HG02642 (cell line): ENCODE measurements around the gene KIFC3.
"Not testable (repeated sequence)": the region's sequence is repeated elsewhere in the genome, so short reads cannot be mapped to it uniquely, and the experiment has no call there.

Experiments
- ATAC-seq: cut with Tn5 transposase; IDR thresholded peaks from one replicate; pipeline ENCODE4 v1.9.1; 2021; ENCODE audit warnings: mild to moderate bottlenecking; ENCODE audit not compliant: unreplicated experiment, poor library complexity

KIFC3 gene

DNA sequence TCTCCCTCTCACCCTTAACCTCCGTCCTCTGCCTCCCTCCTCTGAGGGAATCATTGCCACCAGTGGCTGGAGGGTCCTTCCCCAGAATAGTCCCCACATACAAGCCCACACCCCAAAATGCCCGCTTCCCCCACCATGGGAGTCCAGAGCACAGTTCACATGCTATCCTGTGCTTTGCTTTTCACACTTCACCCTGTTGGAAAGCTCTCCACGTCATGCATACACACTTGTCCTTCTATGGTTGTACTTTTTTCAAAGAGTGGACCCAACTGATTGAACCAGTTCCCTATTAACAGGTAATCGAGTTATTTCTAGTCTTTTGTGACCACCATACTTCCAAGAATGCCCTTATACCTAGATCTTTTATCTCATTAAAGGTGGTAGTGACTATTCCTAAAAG lies 23.8 kb upstream of the KIFC3 start:
- no peak for ATAC-seq

DNA sequence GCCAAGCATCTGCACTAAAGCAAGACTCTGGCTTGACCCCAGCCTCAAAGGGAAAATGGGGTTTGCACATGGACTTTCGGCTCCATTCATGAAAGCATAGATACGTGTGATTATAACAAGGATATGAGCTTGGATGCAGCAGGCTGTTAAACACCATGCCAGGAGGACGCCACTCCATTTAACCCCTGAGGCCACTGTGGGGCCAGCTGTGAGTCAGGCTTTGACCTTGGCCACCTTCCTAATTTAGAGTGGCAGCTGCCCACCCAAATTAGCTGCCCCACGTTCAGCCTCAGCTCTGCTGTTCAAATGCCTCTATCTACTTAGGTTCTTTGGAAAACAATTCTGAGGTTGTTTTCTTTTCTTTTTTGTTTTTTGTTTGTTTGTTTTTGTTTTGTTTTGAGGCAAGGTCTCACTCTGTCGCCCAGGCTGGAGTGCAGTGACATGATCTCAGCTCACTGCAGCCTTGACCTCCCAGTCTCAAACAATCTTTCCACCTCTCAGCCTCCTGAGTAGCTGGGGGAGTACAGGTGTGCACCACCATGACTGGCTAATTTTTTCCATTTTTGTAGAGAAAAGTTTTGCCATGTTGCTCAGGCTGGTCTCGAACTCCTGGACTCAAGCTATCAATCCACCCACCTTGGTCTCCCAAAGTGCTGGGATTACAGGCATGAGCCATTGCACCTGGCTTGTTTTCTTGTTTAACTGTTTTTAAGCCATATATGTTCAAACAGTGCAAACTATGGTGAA lies 23.2 kb upstream of the KIFC3 start:
- no peak for ATAC-seq

DNA sequence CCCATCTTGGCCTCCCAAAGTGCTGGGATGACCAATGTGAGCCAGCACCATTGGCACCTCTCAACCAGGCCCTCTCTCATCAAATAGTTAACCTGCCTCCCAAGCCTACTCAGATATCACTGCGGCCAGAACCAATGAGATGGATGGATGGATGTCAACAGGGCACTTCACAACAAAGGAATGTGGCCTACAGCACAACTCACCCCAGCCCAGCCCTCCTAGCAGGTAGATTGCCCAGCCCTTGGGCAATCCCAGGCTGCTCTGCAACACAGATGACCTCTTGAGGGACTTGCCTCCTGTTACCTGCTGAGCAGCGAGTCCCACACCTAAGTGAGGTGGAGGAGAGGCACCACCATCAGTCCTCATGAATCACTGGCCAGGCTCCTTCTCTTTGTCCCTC lies 22.6 kb upstream of the KIFC3 start:
- ATAC-seq = no peak

GRCh38 chr16:57823836-57824235 lies 21.5 kb upstream of the KIFC3 start:
- no peak for ATAC-seq

DNA sequence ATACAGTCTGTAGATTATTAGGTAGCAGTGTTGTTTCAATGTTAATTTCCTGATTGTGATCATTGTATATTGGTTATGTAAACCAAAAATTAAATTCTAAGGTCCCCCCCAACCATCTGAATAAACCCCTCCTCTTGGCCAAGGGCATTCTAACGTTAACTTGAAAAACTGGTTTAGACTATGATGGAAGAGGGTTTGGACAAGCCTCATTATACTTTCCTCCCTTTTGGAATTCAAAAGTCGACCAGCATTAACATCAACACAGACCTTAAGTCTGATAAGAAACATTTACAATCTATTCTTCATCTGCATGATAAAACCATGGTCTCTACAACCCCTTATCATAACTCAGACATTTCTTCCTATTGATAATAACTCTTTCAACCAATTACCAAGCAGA lies 20.6 kb upstream of the KIFC3 start:
- ATAC-seq = no peak

GRCh38 chr16:57822018-57822553 lies 19.8 kb upstream of the KIFC3 start:
- no peak for ATAC-seq

DNA sequence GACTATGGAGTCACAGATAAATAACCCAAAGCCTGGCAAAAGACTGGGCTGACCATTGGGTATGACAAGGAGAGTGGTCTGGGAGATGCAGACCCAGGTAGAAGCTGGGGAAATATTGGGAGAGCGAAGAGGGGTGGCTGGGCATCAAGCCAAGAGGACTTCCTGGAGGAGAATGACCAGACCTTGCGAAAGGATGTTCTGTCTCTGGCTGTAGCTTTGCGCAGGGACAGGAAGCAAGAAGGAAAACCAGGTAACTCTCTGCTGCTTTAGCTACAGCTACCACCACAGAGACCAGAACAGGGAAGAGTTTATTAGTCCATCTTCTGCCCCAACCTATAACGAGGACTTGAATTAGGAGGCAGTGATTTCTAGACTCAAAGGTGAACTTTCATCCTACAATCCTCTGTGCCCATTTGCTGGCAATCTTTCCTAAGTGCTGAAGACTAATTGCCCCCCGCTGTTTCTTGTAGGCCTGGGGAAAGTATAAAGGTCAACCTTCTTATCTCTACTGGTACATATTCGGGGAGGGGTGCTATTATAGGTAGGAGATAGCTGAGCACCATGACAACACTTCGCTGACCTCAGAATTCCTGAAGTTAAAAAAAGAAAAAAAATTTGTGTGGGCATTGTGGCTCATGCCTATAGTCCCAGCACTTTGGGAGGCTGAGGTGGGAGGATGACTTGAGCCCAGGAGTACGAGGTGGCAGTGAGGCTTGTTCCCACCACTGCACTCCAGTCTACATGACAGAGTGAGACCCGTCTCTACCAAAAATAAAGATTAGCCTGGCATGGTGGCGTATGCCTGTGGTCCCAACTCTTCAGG lies 19.1 kb upstream of the KIFC3 start:
- no peak for ATAC-seq

DNA sequence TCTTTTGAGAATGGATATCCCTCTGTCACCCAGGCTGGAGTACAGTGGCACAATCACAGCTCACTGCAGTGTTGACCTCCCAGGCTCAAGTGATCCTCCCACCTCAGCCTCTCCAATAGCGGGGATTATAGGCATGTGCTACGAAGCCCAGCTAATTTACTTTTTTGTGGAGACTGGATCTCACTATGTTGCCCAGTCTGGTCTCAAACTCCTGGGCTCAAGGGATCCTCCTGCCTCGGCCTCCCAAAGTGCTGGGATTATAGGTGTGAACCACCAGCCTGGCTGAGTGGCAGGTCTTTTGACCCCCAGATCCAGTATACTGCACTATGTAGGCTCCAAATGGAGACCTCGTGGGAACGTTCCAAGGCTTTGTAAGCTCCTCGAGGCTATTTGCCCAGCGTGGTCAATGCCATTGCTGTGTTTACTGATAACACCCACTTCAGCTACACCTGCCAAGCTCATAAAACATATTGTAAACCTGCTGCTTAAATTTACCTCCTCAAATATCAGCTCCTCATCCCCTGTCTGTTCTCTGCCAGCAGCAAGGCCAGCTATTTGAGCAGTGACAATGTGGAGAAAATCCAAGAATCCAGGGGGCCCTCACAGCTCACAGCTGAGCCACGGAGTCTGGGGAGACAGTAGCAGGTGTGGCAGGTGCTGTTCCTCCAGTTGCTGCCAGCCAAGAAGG lies 16.2 kb upstream of the KIFC3 start:
- ATAC-seq = no peak

- ATAC-seq = no peak
These were observed 15.4 kb upstream of the KIFC3 start for GRCh38 chr16:57817680-57818079.

GRCh38 chr16:57815987-57816745 lies 13.9 kb upstream of the KIFC3 start:
- ATAC-seq = peak; percentile 57

- ATAC-seq = no peak
These were observed 12.6 kb upstream of the KIFC3 start for GRCh38 chr16:57814896-57815295.

DNA sequence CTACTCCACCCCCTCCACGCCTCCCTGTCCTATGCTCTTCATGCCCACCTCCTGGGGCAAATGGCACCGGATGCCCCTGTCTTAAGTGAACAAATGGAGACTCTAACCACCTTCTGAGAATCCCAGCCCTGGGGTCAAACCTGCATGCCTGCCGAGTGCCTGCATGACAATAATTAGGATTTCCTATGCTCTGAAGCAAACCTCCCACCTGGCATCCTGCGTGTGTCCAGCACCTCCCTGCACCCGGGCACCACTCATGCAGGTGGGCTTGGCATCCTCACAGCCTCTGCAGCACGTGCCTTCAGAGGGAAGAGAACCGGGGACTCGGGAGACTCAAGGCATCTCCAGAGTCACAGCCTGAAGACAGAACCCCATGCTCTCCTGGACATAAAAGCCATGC lies 11.2 kb upstream of the KIFC3 start:
- no peak for ATAC-seq

DNA sequence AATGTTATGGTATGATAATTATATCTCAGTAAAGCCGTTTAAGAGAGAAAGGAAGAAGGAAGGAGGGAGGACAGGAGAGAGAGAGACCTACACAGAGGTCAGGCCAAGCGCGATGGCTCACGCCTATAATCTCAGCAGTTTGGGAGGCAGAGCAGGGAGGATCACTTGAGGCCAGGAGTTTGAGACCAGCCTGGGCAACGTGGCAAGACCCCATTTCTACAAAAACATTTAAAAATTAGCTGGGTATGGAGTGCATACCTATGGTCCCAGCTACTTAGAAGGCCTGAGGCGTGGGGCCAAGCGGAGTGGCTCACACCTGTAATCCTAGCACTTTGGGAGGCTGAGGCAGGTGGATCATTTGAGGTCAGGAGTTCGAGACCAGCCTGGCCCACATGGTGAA lies 9.0 kb upstream of the KIFC3 start:
- ATAC-seq = not testable (repeated sequence)

- peak; percentile 99 for ATAC-seq
These were observed 8.1 kb upstream of the KIFC3 start for GRCh38 chr16:57810197-57811031.

- ATAC-seq = peak; percentile 19
These were observed 7.2 kb upstream of the KIFC3 start for GRCh38 chr16:57809276-57810196.

- no peak for ATAC-seq
These were observed 6.4 kb upstream of the KIFC3 start for GRCh38 chr16:57808589-57809228.

DNA sequence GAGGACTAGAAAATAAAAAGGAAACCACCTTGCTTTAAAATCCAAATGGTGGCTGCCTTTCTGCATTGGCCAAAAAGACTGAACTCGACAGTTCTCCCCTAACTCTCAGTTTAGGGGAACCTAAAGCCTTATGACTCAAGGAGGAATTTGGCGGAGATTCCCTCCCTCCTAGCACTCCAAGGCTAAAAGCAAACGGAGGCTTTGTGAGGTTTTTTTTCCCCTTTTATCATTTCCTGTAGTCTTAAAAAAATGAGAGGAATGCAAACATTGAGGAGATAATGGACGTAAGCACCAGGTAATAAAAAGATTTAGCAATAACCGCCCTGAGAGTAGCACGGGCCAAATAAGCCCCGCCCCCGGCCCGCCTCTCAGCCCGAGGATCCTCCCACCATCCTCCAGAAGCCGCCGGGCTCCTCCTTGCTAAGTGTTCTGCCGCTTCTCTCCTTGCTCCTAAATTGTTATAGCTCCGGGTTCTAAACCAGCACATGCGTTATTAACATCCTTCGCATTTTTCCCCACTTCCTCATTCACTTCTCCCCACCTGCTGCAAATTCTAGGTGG lies 5.8 kb upstream of the KIFC3 start:
- no peak for ATAC-seq
